NCI-H1048 (cell line): ENCODE results near the gene USF3.

ENCODE experiments used
- DNase-seq: peaks from one replicate; lab custom pipeline; 2025; lab: John Stamatoyannopoulos, UW

The USF3 gene

DNA sequence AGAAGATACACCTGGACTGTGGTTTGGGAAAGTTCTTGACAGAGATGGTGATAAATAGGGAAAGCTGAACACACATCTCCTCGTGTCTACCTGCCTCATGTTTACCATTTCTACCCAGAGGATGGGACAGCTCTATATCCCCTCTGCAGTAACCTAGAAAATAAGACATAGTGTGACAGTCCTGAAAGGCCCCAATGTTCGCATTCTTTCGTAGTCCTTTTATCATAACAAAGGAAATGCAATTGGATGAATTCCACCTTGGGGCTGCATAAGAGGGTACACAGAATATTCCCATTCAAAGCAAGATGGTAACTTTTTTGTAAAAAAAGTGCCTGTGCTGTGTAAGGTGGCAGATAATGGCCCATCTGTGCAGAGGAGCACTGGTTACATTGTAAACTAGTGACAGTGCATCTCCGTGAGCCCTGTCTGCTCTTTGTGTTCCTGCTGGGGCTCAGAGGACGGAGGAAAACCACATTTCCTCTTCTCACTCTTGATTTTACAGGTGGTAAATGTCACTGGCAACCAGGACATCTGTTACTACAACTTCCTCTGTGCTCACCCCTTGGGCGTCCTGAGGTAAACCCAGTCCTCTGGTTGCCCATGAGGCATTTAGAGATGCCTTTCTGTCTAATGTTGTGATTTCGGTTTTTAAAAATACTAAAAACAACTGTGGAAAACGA is 89.8 kb downstream of the USF3 start:
- no peak for DNase-seq

DNA sequence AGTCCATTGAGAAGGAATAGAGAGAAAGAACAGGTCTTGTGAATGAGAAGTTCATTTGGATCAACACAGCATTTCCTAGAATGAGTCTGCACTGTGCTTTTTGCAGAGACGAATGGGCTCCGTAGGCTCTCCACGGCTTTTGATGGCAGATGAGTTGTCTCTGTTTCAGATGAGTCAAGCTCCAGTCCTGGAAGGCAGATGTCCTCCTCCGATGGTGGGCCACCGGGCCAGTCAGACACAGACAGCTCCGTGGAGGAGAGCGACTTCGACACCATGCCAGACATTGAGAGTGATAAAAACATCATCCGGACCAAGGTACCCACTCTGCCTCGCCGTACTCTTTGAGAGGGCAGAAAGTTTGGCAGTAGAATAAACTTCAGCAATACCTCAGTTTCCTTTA is 93.6 kb downstream of the USF3 start:
- DNase-seq: no peak

DNA sequence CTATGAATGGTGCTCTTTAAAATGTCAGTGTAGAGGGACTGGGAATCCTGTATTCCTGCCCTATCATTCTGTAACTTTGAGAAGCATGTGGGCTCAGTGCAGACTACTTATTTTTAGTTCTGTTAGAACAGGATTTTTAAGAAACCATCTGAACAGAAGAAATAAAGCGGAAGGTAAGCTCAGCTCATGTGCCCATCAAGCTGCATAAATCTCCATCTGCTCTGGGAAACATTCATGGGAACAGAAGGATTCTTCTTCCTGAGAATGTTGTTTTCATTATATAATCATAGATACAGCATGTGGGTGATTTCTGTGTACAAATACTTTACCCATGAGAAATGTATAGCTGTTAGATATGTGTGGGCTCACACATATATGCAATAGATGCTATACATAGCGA is 94.2 kb downstream of the USF3 start:
- DNase-seq: no peak

DNA sequence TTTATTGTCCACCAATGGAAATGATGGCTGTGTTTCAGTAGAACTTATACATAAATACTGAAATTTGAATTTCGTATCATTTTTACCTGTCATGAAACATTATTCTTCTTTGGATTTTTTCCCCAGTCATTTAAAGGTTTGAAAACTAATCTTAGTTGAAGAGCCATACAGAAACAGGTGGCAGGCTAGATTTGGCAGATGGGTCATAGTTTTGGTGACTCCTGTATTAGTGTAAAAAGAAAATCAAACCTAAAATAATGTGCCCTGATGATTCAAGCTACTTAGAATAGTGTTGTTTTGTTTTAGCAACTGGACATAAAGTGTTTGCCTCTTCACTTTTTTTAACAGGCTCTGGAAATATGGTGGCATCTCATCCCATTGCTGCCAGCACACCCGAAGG is 95.2 kb downstream of the USF3 start:
- no peak for DNase-seq

DNA sequence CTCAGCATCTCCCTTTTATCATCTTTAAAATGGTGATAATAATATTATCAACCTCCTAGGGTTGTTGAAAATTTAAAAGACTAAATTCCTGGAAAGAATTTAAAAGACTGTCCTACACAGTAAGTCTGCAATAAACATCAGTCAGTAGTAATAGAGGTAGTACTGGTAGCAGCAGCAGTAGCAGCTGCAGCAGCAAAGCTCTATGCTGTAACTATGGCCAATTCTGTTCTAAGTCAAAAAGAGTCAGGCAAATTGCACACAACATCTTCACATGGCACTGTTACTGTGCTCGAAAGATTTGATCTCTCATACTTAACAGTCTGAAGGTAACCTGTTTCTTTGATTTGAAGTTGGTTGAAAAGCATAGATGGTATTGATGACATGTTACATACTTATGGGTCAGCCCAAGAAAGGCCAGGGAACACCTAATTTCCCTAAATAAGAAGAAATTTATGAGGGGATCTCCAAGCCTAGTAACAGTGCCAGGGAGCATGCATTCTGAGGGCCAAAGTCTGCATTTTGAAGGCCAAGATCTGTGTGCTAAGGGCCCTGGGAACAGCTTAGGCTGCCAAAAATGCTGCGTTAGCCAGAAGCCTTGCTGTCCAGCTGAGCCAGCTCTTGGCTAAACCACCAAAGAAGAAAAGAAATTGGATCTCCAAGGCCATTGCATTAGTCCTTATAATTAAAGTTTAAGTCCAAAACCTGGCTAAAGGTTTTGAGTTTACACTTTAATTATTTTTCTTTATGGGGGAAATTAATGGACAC is 95.8 kb downstream of the USF3 start:
- DNase-seq: no peak
